ENCODE measurements around the gene CRIM1. TPM values are rescaled to one million over a fixed set of nuclear protein-coding genes. Genes with fewer than 3 reads are reported as not detected.

CRIM1 gene
- total and polyA plus RNA-seq, 2 experiments from 2014 or later: 76.4 to 485 TPM

DNA sequence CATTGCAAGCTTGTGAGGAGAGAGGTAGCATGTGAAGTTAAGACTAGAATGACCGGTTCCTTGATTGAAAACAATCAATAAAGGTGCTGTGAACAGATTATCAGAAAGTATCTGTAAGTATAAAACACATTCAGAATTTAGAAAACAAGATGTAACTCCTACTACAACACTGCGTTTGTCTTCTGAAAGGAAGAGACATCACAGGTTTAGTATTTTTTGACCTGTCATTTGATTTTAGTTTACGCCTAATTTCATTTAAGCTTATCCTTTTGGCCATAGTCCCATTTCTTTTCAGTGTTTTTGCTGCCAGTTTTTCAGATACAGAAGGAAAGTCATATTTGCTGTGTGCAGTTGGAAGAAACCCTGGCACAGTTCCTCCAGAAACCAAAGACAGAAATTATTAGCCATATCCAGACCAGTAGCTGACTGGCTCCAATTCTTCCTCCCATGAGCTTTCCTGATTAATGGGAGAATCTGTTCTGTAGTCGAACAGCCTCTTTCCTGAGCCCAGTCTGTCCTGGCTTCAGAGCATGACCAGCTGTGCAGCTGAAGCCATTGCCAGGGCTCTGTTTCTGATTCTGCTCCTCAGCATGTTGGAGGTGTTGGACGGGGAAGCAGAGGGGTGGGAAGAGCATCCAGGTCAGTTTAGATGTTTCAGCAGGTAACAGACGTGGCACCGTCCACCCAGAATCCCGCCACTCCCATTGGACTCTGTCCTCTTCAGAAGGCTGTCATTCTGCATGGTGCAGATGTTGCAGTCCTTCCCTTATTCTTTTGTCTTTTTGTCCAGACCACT, 61.0 kb downstream of the CRIM1 start:
- TF ChIP-seq EZH2 (IDR thresholded peaks at IDR 0.05; ENCODE audit: insufficient read depth, poor library complexity, severe bottlenecking) (no peak), EZH2phosphoT487 (IDR thresholded peaks at IDR 0.05; ENCODE audit: insufficient read depth, low read depth) (no peak)
- H3K27me3 ChIP-seq (replicated peaks; ENCODE audit: insufficient read depth): no peaks in the 10 kb centered on the region
- no peak overlapping the region for H3K27ac ChIP-seq
- peaks cover 17% of the 10 kb centered on the region; the same call in 1 of the 2 replicates for H3K36me3 ChIP-seq (ENCODE audit: low read depth)
- H3F3A ChIP-seq (ENCODE audit: insufficient read depth): peaks cover 96% of the 10 kb centered on the region
- DNase-seq: no peak
- 68 to 69% methylated on average over 8 of the region's 8 CpGs for WGBS, 2 experiments (ENCODE audit: low coverage in 1 of 2, low lambda C conversion rate in 2 of 2, missing lambda C conversion rate in 2 of 2)
- no peak overlapping the region for H3K9ac ChIP-seq
- H4K20me1 ChIP-seq (ENCODE audit: insufficient read depth): peaks cover 63% of the 10 kb centered on the region; the same call in 1 of the 2 replicates
- H3K4me3 ChIP-seq: no peak overlapping the region
- H3K9me3 ChIP-seq (ENCODE audit: low read depth): no peaks in the 10 kb centered on the region
- H3K4me1 ChIP-seq (ENCODE audit: insufficient read depth): peaks cover 46% of the 10 kb centered on the region
- no peak overlapping the region for H2AFZ ChIP-seq
- H3K9me2 ChIP-seq (ENCODE audit: insufficient read depth): no peaks in the 10 kb centered on the region
- no peak overlapping the region for H3K4me2 ChIP-seq (ENCODE audit: unreplicated experiment)
- in situ Hi-C loops (cut with MboI): no loop called here
- peaks cover 100% of the 10 kb centered on the region for H3K79me2 ChIP-seq (ENCODE audit: insufficient read depth)

- Histone ChIP-seq H4K20me1 (ENCODE audit: insufficient read depth) (peaks cover 70% of the 10 kb centered on the region; the same call in 1 of the 2 replicates), H3K36me3 (ENCODE audit: low read depth) (peaks cover 14% of the 10 kb centered on the region; the same call in 1 of the 2 replicates), H3K4me2 (ENCODE audit: unreplicated experiment) (no peak overlapping the region), H3K4me3 (no peak overlapping the region), H3K9me2 (ENCODE audit: insufficient read depth) (no peaks in the 10 kb centered on the region), H3K27ac (peak overlapping the region; percentile 33), H3K27me3 (replicated peaks; ENCODE audit: insufficient read depth) (no peaks in the 10 kb centered on the region), H3K9me3 (ENCODE audit: low read depth) (no peaks in the 10 kb centered on the region), H3K9ac (no peak overlapping the region), H2AFZ (no peak overlapping the region), H3K79me2 (ENCODE audit: insufficient read depth) (peaks cover 100% of the 10 kb centered on the region), H3K4me1 (ENCODE audit: insufficient read depth) (peaks cover 31% of the 10 kb centered on the region; the same call in 1 of the 2 replicates), H3F3A (ENCODE audit: insufficient read depth) (peaks cover 97% of the 10 kb centered on the region)
- TF ChIP-seq EZH2phosphoT487 (IDR thresholded peaks at IDR 0.05; ENCODE audit: insufficient read depth, low read depth): no peak
- no peak for TF ChIP-seq EZH2 (IDR thresholded peaks at IDR 0.05; ENCODE audit: insufficient read depth, poor library complexity, severe bottlenecking)
- in situ Hi-C loops (cut with MboI): no loop called here
- no peak for DNase-seq
- WGBS, 2 experiments (ENCODE audit: low coverage in 1 of 2, low lambda C conversion rate in 2 of 2, missing lambda C conversion rate in 2 of 2): 96 to 100% methylated on average over 6 of the region's 6 CpGs
These were observed 65.1 kb downstream of the CRIM1 start for GRCh38 chr2:36420569-36421181.

DNA sequence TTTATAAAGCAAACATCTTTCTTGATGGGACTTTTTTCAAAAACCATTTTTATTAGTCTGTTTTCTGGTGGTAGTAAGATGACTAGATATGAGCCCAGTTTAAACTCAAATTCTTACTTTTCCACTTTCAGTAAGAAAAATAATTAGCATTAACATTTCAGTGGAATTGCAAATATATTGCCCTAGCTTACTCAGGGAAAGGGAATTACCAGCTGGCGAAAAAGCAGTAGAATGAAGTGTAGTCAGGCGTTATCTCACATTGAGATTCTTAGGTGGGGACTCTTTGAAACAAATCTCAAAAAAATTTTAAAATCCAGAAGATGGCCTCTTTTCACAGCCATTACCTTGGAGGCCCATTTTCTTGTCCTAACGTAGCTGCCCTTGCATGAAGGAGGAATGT, 65.8 kb downstream of the CRIM1 start:
- H3K36me3 ChIP-seq (ENCODE audit: low read depth): peaks cover 16% of the 10 kb centered on the region; the same call in 1 of the 2 replicates
- DNase-seq: no peak
- H3K4me2 ChIP-seq (ENCODE audit: unreplicated experiment): no peak overlapping the region
- H2AFZ ChIP-seq: no peak overlapping the region
- in situ Hi-C loops (cut with MboI): no loop called here
- peaks cover 100% of the 10 kb centered on the region for H3K79me2 ChIP-seq (ENCODE audit: insufficient read depth)
- peak overlapping the region; percentile 33 for H3K27ac ChIP-seq
- H4K20me1 ChIP-seq (ENCODE audit: insufficient read depth): peaks cover 69% of the 10 kb centered on the region; the same call in 1 of the 2 replicates
- H3K4me3 ChIP-seq: no peak overlapping the region
- H3K9ac ChIP-seq: no peak overlapping the region
- H3K9me3 ChIP-seq (ENCODE audit: low read depth): no peaks in the 10 kb centered on the region
- no peaks in the 10 kb centered on the region for H3K9me2 ChIP-seq (ENCODE audit: insufficient read depth)
- no peaks in the 10 kb centered on the region for H3K27me3 ChIP-seq (replicated peaks; ENCODE audit: insufficient read depth)
- peaks cover 99% of the 10 kb centered on the region for H3F3A ChIP-seq (ENCODE audit: insufficient read depth)
- WGBS, 2 experiments (ENCODE audit: low coverage in 1 of 2, low lambda C conversion rate in 2 of 2, missing lambda C conversion rate in 2 of 2): 99% methylated on average over 3 of the region's 3 CpGs
- no peak for TF ChIP-seq EZH2phosphoT487 (IDR thresholded peaks at IDR 0.05; ENCODE audit: insufficient read depth, low read depth)
- TF ChIP-seq EZH2 (IDR thresholded peaks at IDR 0.05; ENCODE audit: insufficient read depth, poor library complexity, severe bottlenecking): no peak
- H3K4me1 ChIP-seq (ENCODE audit: insufficient read depth): peaks cover 31% of the 10 kb centered on the region

- in situ Hi-C loops (cut with MboI): no loop called here
- 0 out of 2 replicates have a peak overlapping the region, but pooled peaks have one; percentile 0 for H3K27ac ChIP-seq
- peaks cover 100% of the 10 kb centered on the region for H3K79me2 ChIP-seq (ENCODE audit: insufficient read depth)
- no peak overlapping the region for H2AFZ ChIP-seq
- no peak for DNase-seq
- no peaks in the 10 kb centered on the region for H3K9me2 ChIP-seq (ENCODE audit: insufficient read depth)
- H3K27me3 ChIP-seq (replicated peaks; ENCODE audit: insufficient read depth): no peaks in the 10 kb centered on the region
- WGBS, 2 experiments (ENCODE audit: low coverage in 1 of 2, low lambda C conversion rate in 2 of 2, missing lambda C conversion rate in 2 of 2): 98 to 100% methylated on average over 5 of the region's 5 CpGs
- H3K4me2 ChIP-seq (ENCODE audit: unreplicated experiment): no peak overlapping the region
- H3F3A ChIP-seq (ENCODE audit: insufficient read depth): peaks cover 100% of the 10 kb centered on the region
- peaks cover 23% of the 10 kb centered on the region; the same call in 1 of the 2 replicates for H3K36me3 ChIP-seq (ENCODE audit: low read depth)
- no peak overlapping the region for H3K9ac ChIP-seq
- peaks cover 64% of the 10 kb centered on the region for H4K20me1 ChIP-seq (ENCODE audit: insufficient read depth)
- peaks cover 46% of the 10 kb centered on the region for H3K4me1 ChIP-seq (ENCODE audit: insufficient read depth)
- no peaks in the 10 kb centered on the region for H3K9me3 ChIP-seq (ENCODE audit: low read depth)
- no peak for TF ChIP-seq EZH2phosphoT487 (IDR thresholded peaks at IDR 0.05; ENCODE audit: insufficient read depth, low read depth)
- no peak for TF ChIP-seq EZH2 (IDR thresholded peaks at IDR 0.05; ENCODE audit: insufficient read depth, poor library complexity, severe bottlenecking)
- no peak overlapping the region for H3K4me3 ChIP-seq
These were observed 67.6 kb downstream of the CRIM1 start for GRCh38 chr2:36423172-36423571.

All from GM23248 (cell line).